ENCODE results near the gene PCSK7. TPM values are rescaled to one million over a fixed set of nuclear protein-coding genes. Genes with fewer than 3 reads are reported as not detected.

PCSK7 gene
- total RNA-seq, 4 donors from 2014 or later, result 37.6 to 83.2 (median 56.0) TPM

GRCh38 chr11:117200813-117201657 is 30.8 kb downstream of the PCSK7 start:
- WGBS, 2 donors, result 60 to 75% methylated on average over 12 of the region's 12 CpGs

GRCh38 chr11:117199916-117200812 is 31.7 kb downstream of the PCSK7 start:
- no peak for DNase-seq (ENCODE audit: low spot score in 2 of 2)
- WGBS, 2 donors, result 63 to 66% methylated on average over 13 of the region's 13 CpGs
- intact Hi-C loops (cut with DNase I; ENCODE audit: low total_unique reads), result no loop called here
- no peak overlapping the region for H3K4me3 ChIP-seq (ENCODE audit: low read depth, poor library complexity, severe bottlenecking)
- no peak for TF ChIP-seq POLR2A (IDR thresholded peaks at IDR 0.05)
- no peak for TF ChIP-seq CTCF (IDR thresholded peaks at IDR 0.05)

More at GRCh38 chr11:117200813-117201657, 30.8 kb downstream of the PCSK7 start:
- no peak for TF ChIP-seq POLR2A (IDR thresholded peaks at IDR 0.05)
- no peak for TF ChIP-seq CTCF (IDR thresholded peaks at IDR 0.05)
- no peak overlapping the region for H3K4me3 ChIP-seq (ENCODE audit: low read depth, poor library complexity, severe bottlenecking)
- intact Hi-C loops (cut with DNase I; ENCODE audit: low total_unique reads), result no loop called here
- DNase-seq (ENCODE audit: low spot score in 2 of 2), result no peak

- peak in 1 of 2 donors; percentile 93 for DNase-seq (ENCODE audit: low spot score in 2 of 2)
- intact Hi-C loops (cut with DNase I; ENCODE audit: low total_unique reads), result no loop called here
- H3K4me3 ChIP-seq (ENCODE audit: low read depth, poor library complexity, severe bottlenecking), result no peak within 1 kb of the TSS
- WGBS, 2 donors, result 19 to 47% methylated on average over 15 to 29 of the region's 34 CpGs
- TF ChIP-seq CTCF (IDR thresholded peaks at IDR 0.05) (no peak), POLR2A (IDR thresholded peaks at IDR 0.05) (no peak)
Measured at GRCh38 chr11:117199053-117199915, 32.6 kb downstream of the PCSK7 start, which contains the start of gene TAGLN. Gene TAGLN, plus strand, starts transcription at chr11:117199370. Its CDS starts 3,644 bp downstream, at chr11:117203014.

- WGBS, 2 donors, result 68 to 71% methylated on average over 4 of the region's 4 CpGs
- no peak overlapping the region for H3K4me3 ChIP-seq (ENCODE audit: low read depth, poor library complexity, severe bottlenecking)
- TF ChIP-seq CTCF (IDR thresholded peaks at IDR 0.05) (no peak), POLR2A (IDR thresholded peaks at IDR 0.05) (no peak)
- intact Hi-C loops (cut with DNase I; ENCODE audit: low total_unique reads), result no loop called here
- no peak for DNase-seq (ENCODE audit: low spot score in 2 of 2)
Measured at GRCh38 chr11:117198613-117199012, 33.3 kb downstream of the PCSK7 start.

Measured in lower leg skin (tissue), 4 donors.